GM08714 (cell line): ENCODE measurements around the gene ING5.
"Not testable (repeated sequence)": the region's sequence is repeated elsewhere in the genome, so short reads cannot be mapped to it uniquely, and the experiment has no call there.

Experiments used
- H3K4me3 ChIP-seq: fragments of 200-500 bp; sonication (Bioruptor generic); 2 replicates; pipeline ENCODE4 v1.5.1; 2014; ENCODE audit warnings: mild to moderate bottlenecking, low read length, inconsistent platforms
- ZNF274 ChIP-seq: IDR thresholded peaks from 2 replicates; pipeline ENCODE4 v1.6.1; 2012; ENCODE audit warnings: mild to moderate bottlenecking, low read depth, low read length

Gene ING5

DNA sequence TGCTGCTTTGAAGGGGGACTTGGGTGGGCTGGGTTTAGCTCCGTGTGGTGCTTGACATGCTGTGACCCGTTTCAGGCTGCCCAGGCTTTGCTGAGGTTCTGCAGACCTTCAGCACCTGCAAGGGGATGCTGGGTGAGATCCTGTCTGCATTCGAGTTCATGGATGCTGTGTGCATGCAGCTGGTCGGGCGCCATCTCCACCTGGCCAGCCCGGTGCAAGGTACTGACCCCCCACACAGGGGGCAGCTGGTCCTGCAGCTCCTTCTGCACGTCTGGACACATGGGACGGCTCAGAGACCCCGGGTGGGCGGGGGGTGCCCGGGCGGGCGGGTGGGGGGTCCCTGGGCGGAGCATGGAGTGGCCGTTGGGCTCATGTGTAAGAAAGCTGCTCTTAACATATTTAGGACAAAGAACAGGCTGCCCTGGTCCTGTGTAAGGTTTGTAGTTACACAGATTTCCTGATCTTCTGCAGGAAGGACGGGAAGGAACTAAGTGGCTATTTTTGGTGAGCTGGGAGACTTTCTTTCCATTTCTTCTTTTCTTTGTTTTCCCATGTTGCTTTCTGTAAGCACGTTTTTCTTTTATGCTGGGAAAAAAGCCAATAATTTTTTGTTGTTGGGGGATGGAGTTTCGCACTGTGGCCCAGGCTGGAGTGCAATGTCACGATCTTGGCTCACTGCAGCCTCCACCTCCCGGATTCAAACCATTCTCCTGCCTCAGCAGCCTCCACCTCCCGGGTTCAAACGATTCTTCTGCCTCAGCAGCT lies 48.4 kb downstream of the ING5 start:
- no peak for TF ChIP-seq ZNF274

GRCh38 chr2:241751152-241751551 lies 49.3 kb downstream of the ING5 start:
- no peak for TF ChIP-seq ZNF274
- no peak overlapping the region for H3K4me3 ChIP-seq

More for the DNA sequence above, 48.4 kb downstream of the ING5 start:
- no peak overlapping the region for H3K4me3 ChIP-seq

- H3K4me3 ChIP-seq: no peak overlapping the region
- no peak for TF ChIP-seq ZNF274
Observed at GRCh38 chr2:241751776-241752175, 49.9 kb downstream of the ING5 start.

DNA sequence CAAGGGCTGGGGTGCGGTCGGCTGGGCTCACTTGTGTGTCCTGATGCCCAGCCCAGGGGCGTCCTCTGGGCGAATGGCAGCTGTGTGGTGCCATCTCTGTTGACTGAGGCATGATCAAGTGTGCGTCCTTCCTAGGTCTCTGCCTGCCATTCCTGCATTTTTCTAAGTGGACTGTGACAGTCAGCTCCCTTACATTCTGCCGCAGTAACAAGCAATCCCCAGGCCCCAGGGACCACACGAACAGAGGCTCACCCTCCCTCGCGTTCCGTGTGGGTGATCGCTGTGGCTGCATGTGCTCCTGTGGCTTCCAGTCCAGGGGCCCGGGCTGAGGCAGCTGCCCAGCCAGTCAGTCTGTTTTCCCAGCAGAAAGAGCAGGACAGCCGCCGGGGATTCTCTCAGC lies 50.4 kb downstream of the ING5 start:
- H3K4me3 ChIP-seq: no peak overlapping the region
- no peak for TF ChIP-seq ZNF274

GRCh38 chr2:241752689-241753276 lies 50.9 kb downstream of the ING5 start:
- H3K4me3 ChIP-seq: no peak overlapping the region
- no peak for TF ChIP-seq ZNF274

- TF ChIP-seq ZNF274: no peak
- no peak overlapping the region for H3K4me3 ChIP-seq
Observed at GRCh38 chr2:241753493-241753892, 51.7 kb downstream of the ING5 start.

DNA sequence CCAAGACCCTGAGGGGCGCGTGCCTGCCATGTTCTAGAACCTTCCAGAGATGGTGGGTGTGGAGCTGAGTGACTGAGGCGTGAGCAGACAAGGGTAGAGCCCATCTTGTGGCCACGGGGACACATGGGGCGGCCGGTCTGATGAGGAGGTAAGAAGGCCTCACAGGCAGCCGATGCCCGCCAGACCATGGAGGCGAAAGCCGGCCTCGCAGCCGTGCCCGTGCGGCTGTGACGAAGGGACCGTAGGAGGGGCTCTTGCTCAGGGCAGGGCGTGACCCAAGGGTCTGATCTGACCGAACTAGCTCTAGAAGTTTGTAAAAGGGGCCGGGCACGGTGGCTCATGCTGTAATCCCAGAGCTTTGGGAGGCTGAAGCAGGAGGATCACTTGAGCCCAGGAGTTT lies 52.2 kb downstream of the ING5 start:
- H3K4me3 ChIP-seq: no peak overlapping the region
- TF ChIP-seq ZNF274: no peak

DNA sequence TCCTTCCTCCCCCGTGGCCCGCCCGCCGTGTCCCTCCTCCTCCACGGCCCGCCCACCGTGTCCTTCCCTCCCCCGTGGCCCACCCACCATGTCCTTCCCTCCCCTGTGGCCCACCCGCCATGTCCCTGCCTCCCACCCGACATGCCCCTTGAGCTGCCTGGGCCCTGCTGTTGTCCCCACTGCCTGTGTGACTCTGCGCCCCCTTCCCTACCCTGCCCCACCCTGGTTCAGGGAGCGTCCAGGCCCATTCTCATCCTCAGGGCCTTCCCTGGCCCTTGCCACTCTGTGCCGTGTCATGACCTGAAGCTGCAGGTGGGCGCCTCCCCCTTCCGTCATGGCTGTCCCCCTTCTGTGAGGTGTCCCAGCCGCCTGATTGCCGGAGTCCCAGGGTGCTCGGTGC lies 53.3 kb downstream of the ING5 start:
- no peak for TF ChIP-seq ZNF274
- no peak overlapping the region for H3K4me3 ChIP-seq

GRCh38 chr2:241755777-241756176 lies 53.9 kb downstream of the ING5 start:
- H3K4me3 ChIP-seq: no peak overlapping the region
- TF ChIP-seq ZNF274: no peak

- H3K4me3 ChIP-seq: no peak overlapping the region
- TF ChIP-seq ZNF274: no peak
Observed at GRCh38 chr2:241759067-241759807, 57.4 kb downstream of the ING5 start.

DNA sequence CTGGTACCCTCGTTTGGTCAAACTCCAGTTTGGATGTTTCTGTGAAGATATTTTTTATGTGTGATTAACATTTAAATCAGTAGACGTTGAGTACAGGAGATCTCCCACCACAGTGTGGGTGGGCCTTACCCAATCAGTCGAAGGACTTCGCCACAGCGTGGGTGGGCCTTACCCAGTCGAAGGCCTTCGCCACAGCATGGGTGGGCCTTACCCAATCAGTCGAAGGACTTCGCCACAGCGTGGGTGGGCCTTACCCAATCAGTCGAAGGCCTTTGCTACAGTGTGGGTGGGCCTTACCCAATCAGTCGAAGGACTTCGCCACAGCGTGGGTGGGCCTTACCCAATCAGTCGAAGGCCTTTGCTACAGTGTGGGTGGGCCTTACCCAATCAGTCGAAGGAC lies 58.1 kb downstream of the ING5 start:
- H3K4me3 ChIP-seq: not testable (repeated sequence)

DNA sequence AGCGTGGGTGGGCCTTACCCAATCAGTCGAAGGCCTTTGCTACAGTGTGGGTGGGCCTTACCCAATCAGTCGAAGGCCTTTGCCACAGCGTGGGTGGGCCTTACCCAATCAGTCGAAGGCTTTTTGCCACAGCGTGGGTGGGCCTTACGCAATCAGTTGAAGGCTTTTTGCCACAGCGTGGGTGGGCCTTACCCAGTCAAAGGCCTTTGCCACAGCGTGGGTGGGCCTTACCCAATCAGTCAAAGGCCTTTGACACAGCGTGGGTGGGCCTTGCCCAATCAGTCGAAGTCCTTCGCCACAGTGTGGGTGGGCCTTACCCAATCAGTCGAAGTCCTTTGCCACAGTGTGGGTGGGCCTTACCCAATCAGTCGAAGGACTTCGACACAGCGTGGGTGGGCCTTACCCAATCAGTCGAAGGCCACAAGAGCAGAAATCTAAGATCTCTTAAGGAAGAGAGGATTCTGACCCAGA lies 58.5 kb downstream of the ING5 start:
- TF ChIP-seq ZNF274: no peak
- H3K4me3 ChIP-seq: no peak overlapping the region

- H3K4me3 ChIP-seq: no peak overlapping the region
- TF ChIP-seq ZNF274: no peak
Observed at GRCh38 chr2:241762321-241762932, 60.6 kb downstream of the ING5 start.

DNA sequence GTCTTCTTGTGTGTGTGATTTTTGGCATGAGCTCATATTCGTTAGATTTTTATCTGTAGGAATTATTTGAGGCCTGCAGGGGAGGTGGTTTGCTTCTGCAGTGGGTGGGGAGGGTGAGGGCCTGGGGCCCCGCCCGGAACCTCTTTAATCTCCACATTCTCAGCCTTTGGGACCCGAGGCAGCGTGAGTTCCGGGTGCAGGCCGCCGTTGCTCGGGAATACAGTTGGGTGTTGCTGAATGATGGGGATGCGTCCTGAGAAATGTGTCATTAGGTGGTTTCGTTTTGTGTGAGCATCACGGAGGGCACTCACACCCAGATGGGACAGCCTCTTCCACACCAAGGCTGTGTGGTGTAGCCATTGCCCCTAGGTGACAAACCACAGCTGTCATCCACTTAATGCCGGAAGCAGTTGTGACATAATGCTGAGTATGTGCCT lies 61.1 kb downstream of the ING5 start:
- H3K4me3 ChIP-seq: no peak overlapping the region
- TF ChIP-seq ZNF274: no peak
